HEK293 (cell line): ENCODE results near the gene MTHFS.
A peak's percentile ranks its signal among the peaks of the same experiment; 100 is the strongest.

ENCODE experiments used
- CTCF ChIA-PET: fragments of 350-600 bp; formaldehyde crosslinking; extraction: SDS; loops from one replicate; lab custom pipeline; 2021; ENCODE audit warnings: antibody characterized with exemption; lab: Yijun Ruan, JAX
- POLR2A ChIA-PET: fragments of 300-600 bp; formaldehyde crosslinking; extraction: SDS; loops from one replicate; lab custom pipeline; 2020; ENCODE audit warnings: antibody characterized with exemption, inconsistent platforms; lab: Yijun Ruan, JAX
- H3K27ac ChIP-seq: fragments of 200-500 bp; sonication (Bioruptor generic); 2 replicates; pipeline ENCODE4 v1.5.1; 2014; ENCODE audit warnings: low read depth, low read length, control low read depth, inconsistent platforms; ENCODE audit errors: extremely low read depth
- H3K36me3 ChIP-seq, 2 experiments: fragments of 200-500 bp in 1 of 2; sonication (Bioruptor generic) in 1 of 2; 1 replicate in 1 of 2; 2 replicates in 1 of 2; pipeline ENCODE4 v1.5.1; 2014 to 2017; ENCODE audit warnings: inconsistent platforms in 2 of 2, low read length in 2 of 2; ENCODE audit not compliant: control insufficient read depth in 2 of 2, insufficient read depth in 1 of 2
- H3K4me1 ChIP-seq: fragments of 200-500 bp; sonication (Bioruptor generic); 2 replicates; pipeline ENCODE4 v1.5.1; 2014; ENCODE audit warnings: mild to moderate bottlenecking, low read length, inconsistent platforms; ENCODE audit not compliant: control insufficient read depth, insufficient read depth
- H3K4me3 ChIP-seq: 2 replicates; pipeline ENCODE4 v1.5.1; 2011; ENCODE audit warnings: low read depth, mild to moderate bottlenecking, control low read depth, low read length, moderate library complexity
- H3K9me3 ChIP-seq: fragments of 200-500 bp; sonication (Bioruptor generic); 2 replicates; pipeline ENCODE4 v1.5.1; 2014; ENCODE audit warnings: low read depth, low read length, inconsistent platforms; ENCODE audit not compliant: control insufficient read depth, insufficient read depth
- BCL11B ChIP-seq: fragments of 450-650 bp; formaldehyde crosslinking; IDR thresholded peaks from 2 replicates; pipeline ENCODE4 v1.5.1; 2016; ENCODE audit warnings: low read depth, missing biosample characterization, missing genetic modification characterization
- HOXD13 ChIP-seq: sonication (generic); formaldehyde crosslinking; IDR thresholded peaks from 2 replicates; pipeline ENCODE4 v1.8.0; 2022; ENCODE audit warnings: missing genetic modification reagents, borderline replicate concordance
- KLF16 ChIP-seq: fragments of 450-650 bp; formaldehyde crosslinking; IDR thresholded peaks from 2 replicates; pipeline ENCODE4 v1.5.1; 2017; ENCODE audit warnings: missing biosample characterization, missing genetic modification characterization
- SCRT1 ChIP-seq: fragments of 450-650 bp; formaldehyde crosslinking; IDR thresholded peaks from 2 replicates; pipeline ENCODE4 v1.5.1; 2016; ENCODE audit warnings: missing biosample characterization, missing genetic modification characterization, borderline replicate concordance
- SETDB1 ChIP-seq: IDR thresholded peaks from one replicate; pipeline ENCODE4 v1.6.1; 2017; ENCODE audit warnings: mild to moderate bottlenecking, low read length, moderate library complexity, mixed read lengths; ENCODE audit not compliant: insufficient read length
- SP2 ChIP-seq: fragments of 450-650 bp; formaldehyde crosslinking; IDR thresholded peaks from 2 replicates; pipeline ENCODE4 v1.5.1; 2016; ENCODE audit warnings: missing biosample characterization, missing genetic modification characterization
- YY1 ChIP-seq: fragments of 450-650 bp; formaldehyde crosslinking; IDR thresholded peaks from 2 replicates; pipeline ENCODE4 v1.5.1; 2018; ENCODE audit warnings: missing biosample characterization, missing genetic modification characterization
- YY2 ChIP-seq: fragments of 450-650 bp; formaldehyde crosslinking; IDR thresholded peaks from 2 replicates; pipeline ENCODE4 v1.5.1; 2016; ENCODE audit warnings: missing biosample characterization, missing genetic modification characterization
- ZBTB8A ChIP-seq: fragments of 450-650 bp; formaldehyde crosslinking; IDR thresholded peaks from 2 replicates; pipeline ENCODE4 v1.5.1; 2016; ENCODE audit warnings: missing biosample characterization, missing genetic modification characterization
- ZNF121 ChIP-seq: fragments of 450-650 bp; formaldehyde crosslinking; IDR thresholded peaks from 2 replicates; pipeline ENCODE4 v1.5.1; 2016; ENCODE audit warnings: missing biosample characterization, missing genetic modification characterization
- ZNF132 ChIP-seq: fragments of 450-650 bp; formaldehyde crosslinking; IDR thresholded peaks from 2 replicates; pipeline ENCODE4 v1.5.1; 2017; ENCODE audit warnings: missing biosample characterization, missing genetic modification characterization, borderline replicate concordance
- ZNF138 ChIP-seq: fragments of 450-650 bp; formaldehyde crosslinking; IDR thresholded peaks from 2 replicates; pipeline ENCODE4 v1.5.1; 2016; ENCODE audit warnings: missing biosample characterization, missing genetic modification characterization, borderline replicate concordance
- ZNF19 ChIP-seq: fragments of 450-650 bp; formaldehyde crosslinking; IDR thresholded peaks from 2 replicates; pipeline ENCODE4; 2016; ENCODE audit warnings: missing biosample characterization, missing genetic modification characterization, low read depth
- ZNF221 ChIP-seq: fragments of 450-650 bp; formaldehyde crosslinking; IDR thresholded peaks from 2 replicates; pipeline ENCODE4 v1.5.1; 2017; ENCODE audit warnings: missing biosample characterization, missing genetic modification characterization, borderline replicate concordance
- ZNF354C ChIP-seq: fragments of 450-650 bp; formaldehyde crosslinking; IDR thresholded peaks from 2 replicates; pipeline ENCODE4 v1.5.1; 2016; ENCODE audit warnings: missing biosample characterization, missing genetic modification characterization, low read depth, borderline replicate concordance
- ZNF501 ChIP-seq: fragments of 450-650 bp; formaldehyde crosslinking; IDR thresholded peaks from 2 replicates; pipeline ENCODE4 v1.5.1; 2016; ENCODE audit warnings: missing biosample characterization, missing genetic modification characterization
- ZNF707 ChIP-seq: fragments of 450-650 bp; formaldehyde crosslinking; IDR thresholded peaks from 2 replicates; pipeline ENCODE4 v1.5.1; 2016; ENCODE audit warnings: missing biosample characterization, missing genetic modification characterization
- ZNF791 ChIP-seq: fragments of 450-650 bp; formaldehyde crosslinking; IDR thresholded peaks from 2 replicates; pipeline ENCODE4 v1.5.1; 2016; ENCODE audit warnings: missing biosample characterization, missing genetic modification characterization
- ZSCAN16 ChIP-seq: fragments of 450-650 bp; formaldehyde crosslinking; IDR thresholded peaks from 2 replicates; pipeline ENCODE4 v1.5.1; 2016; ENCODE audit warnings: missing biosample characterization, missing genetic modification characterization
- ZSCAN30 ChIP-seq: fragments of 450-650 bp; IDR thresholded peaks from 2 replicates; pipeline ENCODE4 v1.5.1; 2018; ENCODE audit warnings: missing biosample characterization, mild to moderate bottlenecking, missing genetic modification characterization, moderate library complexity
- ZXDB ChIP-seq: fragments of 450-650 bp; formaldehyde crosslinking; IDR thresholded peaks from 2 replicates; pipeline ENCODE4 v1.5.1; 2016; ENCODE audit warnings: missing biosample characterization, missing genetic modification characterization
- TF ChIP-seq, protein P1 (sequence below): fragments of 450-650 bp; formaldehyde crosslinking; IDR thresholded peaks from 2 replicates; pipeline ENCODE4 v1.5.1; 2017; ENCODE audit warnings: missing biosample characterization, mild to moderate bottlenecking, missing genetic modification characterization, moderate library complexity
- TF ChIP-seq, protein P2 (sequence below): fragments of 450-650 bp; formaldehyde crosslinking; IDR thresholded peaks from 2 replicates; pipeline ENCODE4 v1.5.1; 2016; ENCODE audit warnings: missing biosample characterization, missing genetic modification characterization
- TF ChIP-seq, protein P3 (sequence below): fragments of 450-650 bp; formaldehyde crosslinking; IDR thresholded peaks from 2 replicates; pipeline ENCODE4 v1.5.1; 2016; ENCODE audit warnings: missing biosample characterization, missing genetic modification characterization, borderline replicate concordance

Gene MTHFS

DNA sequence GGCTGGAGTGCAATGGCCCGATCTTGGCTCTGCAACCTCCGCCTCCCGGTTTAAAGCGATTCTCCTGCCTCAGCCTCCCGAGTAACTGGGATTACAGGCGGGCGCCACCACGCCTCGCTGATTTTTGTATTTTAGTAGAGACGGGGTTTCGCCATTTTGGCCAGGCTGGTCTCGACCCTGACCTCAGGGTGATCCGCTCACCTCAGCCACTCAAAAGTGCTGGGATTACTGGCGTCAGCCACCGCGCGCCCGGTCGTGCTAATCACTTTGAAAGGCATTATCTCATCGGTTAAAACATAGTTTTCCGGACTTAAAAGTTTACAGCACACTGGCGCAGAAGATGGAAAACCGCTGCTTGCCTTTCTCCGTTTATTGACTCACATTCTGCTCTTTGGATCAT is 27.6 kb upstream of the MTHFS start:
- peaks cover 3% of the 10 kb centered on the region; the same call in 1 of the 2 replicates for H3K9me3 ChIP-seq
- peaks cover 12% of the 10 kb centered on the region in 2 experiments; a peak in 2 of 3 replicates for H3K36me3 ChIP-seq
- no peaks in the 10 kb centered on the region for H3K4me1 ChIP-seq
- TF ChIP-seq ZNF221 (tag by site-specific recombination): no peak
- peak; percentile 6 for TF ChIP-seq SETDB1
- TF ChIP-seq, all 188 proteins: peak for 1
- H3K4me3 ChIP-seq: peak overlapping the region; percentile 99
- peak overlapping the region; percentile 40; the same call in 1 of the 2 replicates for H3K27ac ChIP-seq
- POLR2A ChIA-PET: no interaction called here
- CTCF ChIA-PET: no interaction called here

- peak overlapping the region; percentile 97 for H3K27ac ChIP-seq
- no peak for TF ChIP-seq ZSCAN16 (tag by site-specific recombination)
- TF ChIP-seq, protein P1, sequence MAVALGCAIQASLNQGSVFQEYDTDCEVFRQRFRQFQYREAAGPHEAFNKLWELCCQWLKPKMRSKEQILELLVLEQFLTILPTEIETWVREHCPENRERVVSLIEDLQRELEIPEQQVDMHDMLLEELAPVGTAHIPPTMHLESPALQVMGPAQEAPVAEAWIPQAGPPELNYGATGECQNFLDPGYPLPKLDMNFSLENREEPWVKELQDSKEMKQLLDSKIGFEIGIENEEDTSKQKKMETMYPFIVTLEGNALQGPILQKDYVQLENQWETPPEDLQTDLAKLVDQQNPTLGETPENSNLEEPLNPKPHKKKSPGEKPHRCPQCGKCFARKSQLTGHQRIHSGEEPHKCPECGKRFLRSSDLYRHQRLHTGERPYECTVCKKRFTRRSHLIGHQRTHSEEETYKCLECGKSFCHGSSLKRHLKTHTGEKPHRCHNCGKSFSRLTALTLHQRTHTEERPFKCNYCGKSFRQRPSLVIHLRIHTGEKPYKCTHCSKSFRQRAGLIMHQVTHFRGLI: no peak
- TF ChIP-seq ZXDB (tag by site-specific recombination): peak; percentile 29; the same call in 1 of the 2 replicates
- no peak for TF ChIP-seq YY2 (tag by site-specific recombination)
- peak; percentile 96 for TF ChIP-seq SP2 (tag by site-specific recombination)
- TF ChIP-seq ZNF707 (tag by site-specific recombination): no peak
- TF ChIP-seq SCRT1 (tag by site-specific recombination): no peak
- TF ChIP-seq ZNF791 (tag by site-specific recombination): no peak
- no peak for TF ChIP-seq ZNF132 (tag by site-specific recombination)
- TF ChIP-seq ZNF19 (tag by site-specific recombination): no peak
- TF ChIP-seq, protein P2, sequence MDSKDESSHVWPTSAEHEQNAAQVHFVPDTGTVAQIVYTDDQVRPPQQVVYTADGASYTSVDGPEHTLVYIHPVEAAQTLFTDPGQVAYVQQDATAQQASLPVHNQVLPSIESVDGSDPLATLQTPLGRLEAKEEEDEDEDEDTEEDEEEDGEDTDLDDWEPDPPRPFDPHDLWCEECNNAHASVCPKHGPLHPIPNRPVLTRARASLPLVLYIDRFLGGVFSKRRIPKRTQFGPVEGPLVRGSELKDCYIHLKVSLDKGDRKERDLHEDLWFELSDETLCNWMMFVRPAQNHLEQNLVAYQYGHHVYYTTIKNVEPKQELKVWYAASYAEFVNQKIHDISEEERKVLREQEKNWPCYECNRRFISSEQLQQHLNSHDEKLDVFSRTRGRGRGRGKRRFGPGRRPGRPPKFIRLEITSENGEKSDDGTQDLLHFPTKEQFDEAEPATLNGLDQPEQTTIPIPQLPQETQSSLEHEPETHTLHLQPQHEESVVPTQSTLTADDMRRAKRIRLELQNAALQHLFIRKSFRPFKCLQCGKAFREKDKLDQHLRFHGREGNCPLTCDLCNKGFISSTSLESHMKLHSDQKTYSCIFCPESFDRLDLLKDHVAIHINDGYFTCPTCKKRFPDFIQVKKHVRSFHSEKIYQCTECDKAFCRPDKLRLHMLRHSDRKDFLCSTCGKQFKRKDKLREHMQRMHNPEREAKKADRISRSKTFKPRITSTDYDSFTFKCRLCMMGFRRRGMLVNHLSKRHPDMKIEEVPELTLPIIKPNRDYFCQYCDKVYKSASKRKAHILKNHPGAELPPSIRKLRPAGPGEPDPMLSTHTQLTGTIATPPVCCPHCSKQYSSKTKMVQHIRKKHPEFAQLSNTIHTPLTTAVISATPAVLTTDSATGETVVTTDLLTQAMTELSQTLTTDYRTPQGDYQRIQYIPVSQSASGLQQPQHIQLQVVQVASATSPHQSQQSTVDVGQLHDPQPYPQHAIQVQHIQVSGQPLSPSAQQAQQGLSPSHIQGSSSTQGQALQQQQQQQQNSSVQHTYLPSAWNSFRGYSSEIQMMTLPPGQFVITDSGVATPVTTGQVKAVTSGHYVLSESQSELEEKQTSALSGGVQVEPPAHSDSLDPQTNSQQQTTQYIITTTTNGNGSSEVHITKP (tag by site-specific recombination): peak; percentile 76
- no peak; the same call in 1 of the 2 replicates for TF ChIP-seq BCL11B
- no peak for TF ChIP-seq ZNF138
- peak; percentile 71 for TF ChIP-seq YY1 (tag by site-specific recombination)
- TF ChIP-seq ZSCAN30: 0 out of 2 replicates have a peak, but pooled peaks have one; percentile 19
- TF ChIP-seq ZNF121 (tag by site-specific recombination): peak; percentile 72; the same call in 1 of the 2 replicates
- no peak for TF ChIP-seq ZNF354C (tag by site-specific recombination)
- no peak for TF ChIP-seq HOXD13
- TF ChIP-seq, protein P3, sequence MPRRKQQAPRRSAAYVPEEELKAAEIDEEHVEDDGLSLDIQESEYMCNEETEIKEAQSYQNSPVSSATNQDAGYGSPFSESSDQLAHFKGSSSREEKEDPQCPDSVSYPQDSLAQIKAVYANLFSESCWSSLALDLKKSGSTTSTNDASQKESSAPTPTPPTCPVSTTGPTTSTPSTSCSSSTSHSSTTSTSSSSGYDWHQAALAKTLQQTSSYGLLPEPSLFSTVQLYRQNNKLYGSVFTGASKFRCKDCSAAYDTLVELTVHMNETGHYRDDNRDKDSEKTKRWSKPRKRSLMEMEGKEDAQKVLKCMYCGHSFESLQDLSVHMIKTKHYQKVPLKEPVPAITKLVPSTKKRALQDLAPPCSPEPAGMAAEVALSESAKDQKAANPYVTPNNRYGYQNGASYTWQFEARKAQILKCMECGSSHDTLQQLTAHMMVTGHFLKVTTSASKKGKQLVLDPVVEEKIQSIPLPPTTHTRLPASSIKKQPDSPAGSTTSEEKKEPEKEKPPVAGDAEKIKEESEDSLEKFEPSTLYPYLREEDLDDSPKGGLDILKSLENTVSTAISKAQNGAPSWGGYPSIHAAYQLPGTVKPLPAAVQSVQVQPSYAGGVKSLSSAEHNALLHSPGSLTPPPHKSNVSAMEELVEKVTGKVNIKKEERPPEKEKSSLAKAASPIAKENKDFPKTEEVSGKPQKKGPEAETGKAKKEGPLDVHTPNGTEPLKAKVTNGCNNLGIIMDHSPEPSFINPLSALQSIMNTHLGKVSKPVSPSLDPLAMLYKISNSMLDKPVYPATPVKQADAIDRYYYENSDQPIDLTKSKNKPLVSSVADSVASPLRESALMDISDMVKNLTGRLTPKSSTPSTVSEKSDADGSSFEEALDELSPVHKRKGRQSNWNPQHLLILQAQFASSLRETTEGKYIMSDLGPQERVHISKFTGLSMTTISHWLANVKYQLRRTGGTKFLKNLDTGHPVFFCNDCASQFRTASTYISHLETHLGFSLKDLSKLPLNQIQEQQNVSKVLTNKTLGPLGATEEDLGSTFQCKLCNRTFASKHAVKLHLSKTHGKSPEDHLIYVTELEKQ: no peak
- peak; percentile 77 for TF ChIP-seq ZBTB8A (tag by site-specific recombination)
- TF ChIP-seq KLF16 (tag by site-specific recombination): peak; percentile 26; the same call in 1 of the 2 replicates
- TF ChIP-seq ZNF501 (tag by site-specific recombination): 0 out of 2 replicates have a peak, but pooled peaks have one; percentile 50
Measured at GRCh38 chr15:79923515-79924169, 26.8 kb upstream of the MTHFS start.

More at GRCh38 chr15:79923515-79924169, 26.8 kb upstream of the MTHFS start:
- H3K4me3 ChIP-seq: peak overlapping the region; percentile 99
- ChIA-PET POLR2A (interaction anchor here (0.5 to 2.2 kb wide), 31 partner anchors 8 to 543 kb away, joined by 3 to 51 read pairs (median 4); partner anchors contain the start of genes MTHFS and ZFAND6), CTCF (interaction anchor here (0.5 to 0.7 kb wide), 2 partner anchors 41 to 70 kb away, joined by 3 read pairs; no protein-coding TSS in a partner anchor)
- peaks cover 12 to 18% of the 10 kb centered on the region in 2 experiments; a peak in 2 of 3 replicates for H3K36me3 ChIP-seq
- no peaks in the 10 kb centered on the region for H3K4me1 ChIP-seq
- H3K9me3 ChIP-seq: peaks cover 3% of the 10 kb centered on the region; the same call in 1 of the 2 replicates
